HCT116 (cell line): ENCODE measurements around the gene SRSF5.

ENCODE experiments used
- POLR2AphosphoS5 ChIP-seq: IDR thresholded peaks from 2 replicates; pipeline ENCODE4 v1.6.1; 2011; ENCODE audit warnings: mild to moderate bottlenecking, low read depth, low read length, moderate library complexity
- REST ChIP-seq: IDR thresholded peaks from 2 replicates; pipeline ENCODE4 v1.6.1; 2012; ENCODE audit warnings: low read depth
- ZBTB33 ChIP-seq: IDR thresholded peaks from 2 replicates; pipeline ENCODE4 v1.6.1; 2011; ENCODE audit warnings: mild to moderate bottlenecking, low read length, moderate library complexity; ENCODE audit not compliant: insufficient replicate concordance; ENCODE audit errors: extremely low read depth

GRCh38 chr14:69812711-69813110 is 45.8 kb downstream of the SRSF5 start:
- TF ChIP-seq ZBTB33 (no peak), POLR2AphosphoS5 (no peak), REST (no peak)
